CD4-positive, alpha-beta T cell treated with Interleukin-21 for 1 hour (primary cell): Measurements from ENCODE around the gene ARL15.

Source experiments
- DNase-seq: peaks from one replicate; pipeline ENCODE4 v3.0.0-alpha.2; 2020

Gene ARL15

DNA sequence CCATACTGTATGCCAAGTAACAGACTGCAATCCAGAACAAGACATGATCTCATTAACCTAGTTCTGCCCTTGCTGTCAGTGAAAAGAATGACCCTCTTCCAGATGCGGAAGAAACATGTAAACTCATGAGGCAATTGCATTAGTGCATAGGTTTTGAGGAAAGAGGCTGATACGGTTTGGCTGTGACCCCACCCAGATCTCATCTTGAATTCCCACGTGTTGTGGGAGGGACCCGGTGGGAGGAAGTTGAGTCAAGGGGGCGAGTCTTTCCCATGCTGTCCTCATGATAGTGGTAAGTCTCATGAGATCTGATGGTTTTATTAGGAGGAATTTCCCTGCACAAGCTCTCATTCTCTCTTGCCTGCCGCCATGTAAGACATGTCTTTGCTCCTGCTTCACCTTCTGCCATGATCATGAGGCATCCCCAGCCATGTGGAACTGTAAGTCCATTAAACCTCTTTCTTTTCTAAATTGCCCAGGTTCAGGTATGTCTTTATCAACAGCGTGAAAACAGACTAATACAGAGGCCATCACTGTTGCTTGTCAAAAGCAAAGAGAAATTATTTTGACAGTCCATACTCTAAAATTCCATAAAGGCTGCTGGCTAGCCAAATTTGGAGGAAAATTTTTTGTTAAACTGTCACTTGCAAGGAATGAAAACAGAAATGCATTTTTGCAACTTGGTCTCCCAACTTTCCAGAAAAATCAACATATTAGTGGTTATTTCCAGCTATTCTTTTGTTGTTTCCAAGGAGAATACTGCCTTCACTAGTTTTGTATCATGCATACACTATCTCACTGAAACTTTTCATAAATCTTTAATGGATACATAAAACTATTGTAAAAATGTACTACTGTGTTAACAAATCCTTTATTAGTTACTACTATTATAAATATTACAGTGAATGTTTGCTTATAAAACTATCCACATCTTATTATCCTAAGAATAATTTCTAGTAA lies 3.2 kb upstream of the ARL15 start:
- no peak for DNase-seq

DNA sequence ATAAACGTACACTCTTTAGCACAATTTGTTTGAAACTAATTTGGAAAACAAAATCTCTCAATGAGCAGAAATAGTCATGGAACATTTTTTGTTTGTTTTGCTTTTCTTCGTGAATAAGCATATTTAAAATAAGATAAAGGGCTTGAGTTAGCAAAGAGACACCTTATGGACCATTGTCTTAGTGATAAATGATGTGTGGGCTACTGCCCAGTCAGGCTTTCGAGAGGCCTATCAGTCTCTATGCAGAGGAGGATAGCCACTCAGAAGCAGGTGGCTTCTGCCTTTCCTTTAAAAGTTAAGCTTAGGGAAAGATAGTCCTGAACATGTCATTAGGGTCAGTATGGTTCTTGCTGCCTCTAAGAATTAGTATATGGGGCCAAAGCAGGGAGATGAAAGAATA lies 2.1 kb upstream of the ARL15 start:
- DNase-seq: no peak

DNA sequence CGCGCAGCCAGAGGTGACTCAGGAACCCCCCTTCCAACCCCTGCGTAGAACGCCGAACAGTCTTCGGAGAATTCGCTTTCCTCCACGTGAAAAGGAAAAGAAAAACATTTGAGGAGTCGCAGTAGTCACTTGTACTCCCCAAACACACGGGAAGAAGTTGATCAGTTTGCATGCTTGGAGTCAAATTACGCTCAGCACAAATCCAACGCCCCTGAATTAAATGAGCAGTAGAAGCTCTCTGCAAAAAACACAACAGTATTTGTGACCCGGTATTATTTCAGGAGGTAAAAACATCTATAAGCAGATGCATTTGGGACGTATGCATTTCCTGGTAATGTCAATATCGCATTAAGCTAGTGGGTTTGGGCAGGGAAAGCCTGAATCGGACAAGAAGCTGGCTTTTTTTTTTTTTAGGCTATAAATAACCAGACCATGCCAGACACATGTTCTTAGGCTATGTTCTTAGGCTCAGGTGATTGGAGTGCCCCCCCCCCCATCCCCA lies 854 bp upstream of the ARL15 start:
- DNase-seq: peak; percentile 9

DNA sequence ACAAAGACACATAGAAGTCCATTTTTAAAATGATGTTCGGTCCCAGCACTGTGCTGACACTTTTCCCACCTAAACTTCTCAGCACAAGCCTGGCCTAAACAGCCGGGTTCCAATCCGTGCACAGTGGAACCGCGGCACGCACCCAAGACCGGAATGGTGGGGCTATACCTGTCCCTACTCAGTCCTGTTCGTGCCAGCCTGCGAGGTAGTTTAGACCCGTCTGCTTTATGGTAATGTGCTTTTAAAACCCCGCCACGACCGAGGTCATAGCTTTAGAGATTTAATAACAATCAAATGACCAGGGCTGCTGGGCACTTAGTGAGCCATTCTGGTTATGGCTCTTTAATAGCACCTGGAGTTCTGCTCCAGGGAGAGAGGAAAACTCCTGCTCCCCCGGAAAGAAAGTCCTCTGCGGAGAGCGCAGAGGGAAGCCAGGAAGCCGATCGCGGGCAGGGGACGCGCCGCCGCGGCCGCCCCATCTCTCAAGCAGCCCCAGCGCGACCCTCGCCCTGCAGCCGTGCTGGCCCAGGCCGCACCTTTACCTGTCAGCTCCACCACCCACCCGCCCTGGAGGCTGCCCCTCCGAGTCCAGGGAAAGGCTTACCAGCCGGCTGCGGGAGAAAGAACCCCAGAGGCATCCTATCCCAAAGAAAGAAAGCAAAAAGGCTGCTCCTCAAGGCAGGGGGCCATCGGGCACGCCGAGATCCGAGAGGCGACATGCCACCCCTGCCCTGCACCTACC lies 511 bp downstream of the ARL15 start:
- peak; percentile 26 for DNase-seq

DNA sequence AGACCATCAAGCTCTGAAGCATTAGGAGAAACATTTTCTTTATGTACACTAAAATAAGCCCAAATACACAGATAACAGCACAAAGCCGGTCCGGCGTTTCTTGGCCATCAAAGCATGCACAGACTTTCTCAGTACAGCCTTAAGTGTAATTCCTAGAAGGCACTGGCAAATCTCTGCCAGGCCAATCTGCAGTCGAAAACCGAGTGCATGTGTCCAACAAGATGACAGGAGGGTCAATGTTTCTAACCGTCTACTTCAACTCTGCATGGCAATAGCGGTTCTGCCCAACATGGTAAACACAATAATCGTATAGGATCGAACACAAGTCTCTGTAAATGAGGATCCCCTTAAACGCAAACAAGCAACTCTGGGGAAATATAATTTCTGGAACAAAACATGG lies 1.1 kb downstream of the ARL15 start:
- no peak for DNase-seq

DNA sequence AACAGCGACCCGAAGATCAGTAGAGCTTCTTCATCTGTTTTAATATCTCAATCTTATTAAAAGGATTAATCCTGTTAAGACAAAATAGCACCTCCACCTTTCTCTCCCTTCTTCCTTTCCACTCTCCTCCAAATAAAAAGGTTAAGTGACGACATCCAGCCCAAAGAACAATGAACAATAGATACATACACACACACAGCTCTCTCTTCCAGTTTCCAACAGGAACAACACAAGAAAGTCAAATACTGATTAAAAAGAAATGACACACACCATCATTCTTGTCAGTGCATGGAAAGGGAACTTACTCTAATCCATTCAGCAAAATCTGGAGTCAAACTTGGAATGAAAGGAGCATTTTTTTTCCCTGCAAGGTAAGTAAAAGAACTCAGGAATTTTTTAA lies 2.8 kb downstream of the ARL15 start:
- DNase-seq: no peak

DNA sequence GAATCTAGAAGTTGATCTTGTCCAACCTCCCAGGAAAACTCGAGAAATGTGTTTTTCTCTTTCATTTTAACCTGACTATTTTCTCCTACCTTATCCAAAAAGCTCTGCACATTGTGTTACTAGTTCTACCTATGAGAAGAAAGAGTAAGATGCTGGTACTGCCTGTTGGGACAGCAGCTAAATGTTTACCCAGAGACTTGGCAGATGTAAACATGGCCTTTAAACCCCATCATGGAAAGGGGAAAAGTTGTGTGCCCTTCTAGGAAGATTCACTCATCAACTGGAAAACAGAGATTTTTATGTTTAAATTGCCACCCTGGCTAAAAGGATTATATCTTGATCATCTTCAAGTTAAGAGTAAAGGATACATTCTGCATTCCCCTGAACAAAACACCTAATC lies 3.5 kb downstream of the ARL15 start:
- no peak for DNase-seq

DNA sequence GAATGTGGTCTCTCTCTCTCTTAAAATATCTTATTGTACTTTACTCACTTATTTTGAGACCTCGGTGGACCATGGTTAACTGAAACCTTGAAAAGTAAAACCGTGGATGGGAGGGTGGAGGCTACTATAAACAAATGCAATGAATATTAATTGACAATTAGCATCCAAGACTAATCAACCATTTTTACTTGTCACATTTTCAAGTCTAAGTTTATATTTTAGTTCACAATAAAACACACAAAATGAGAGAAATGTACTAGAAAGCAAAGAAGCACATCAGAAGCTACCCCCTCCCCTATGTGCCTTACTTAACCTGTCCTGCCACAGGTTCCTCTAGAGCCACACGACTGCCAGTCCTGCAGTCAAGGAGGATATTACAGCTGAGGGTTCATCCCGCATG lies 4.6 kb downstream of the ARL15 start:
- DNase-seq: no peak

DNA sequence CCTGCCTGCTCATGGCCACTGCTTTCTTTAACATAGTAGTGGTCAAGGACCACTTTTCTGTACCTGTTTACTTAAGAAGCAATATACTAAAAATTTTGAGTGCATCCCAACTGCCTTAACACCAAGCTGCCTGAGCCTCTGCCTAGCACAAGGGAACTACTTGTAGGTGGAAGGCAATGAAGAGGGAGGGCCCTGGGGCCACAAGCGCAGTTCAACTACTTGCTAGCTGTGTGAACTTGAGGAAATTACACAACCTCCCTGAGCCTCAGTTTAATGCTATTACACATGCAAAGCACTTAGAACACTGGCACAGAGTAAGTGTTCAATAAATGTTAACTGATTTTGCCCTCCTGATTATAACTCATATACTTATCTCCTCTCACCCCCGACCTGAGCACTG lies 6.3 kb downstream of the ARL15 start:
- DNase-seq: no peak

DNA sequence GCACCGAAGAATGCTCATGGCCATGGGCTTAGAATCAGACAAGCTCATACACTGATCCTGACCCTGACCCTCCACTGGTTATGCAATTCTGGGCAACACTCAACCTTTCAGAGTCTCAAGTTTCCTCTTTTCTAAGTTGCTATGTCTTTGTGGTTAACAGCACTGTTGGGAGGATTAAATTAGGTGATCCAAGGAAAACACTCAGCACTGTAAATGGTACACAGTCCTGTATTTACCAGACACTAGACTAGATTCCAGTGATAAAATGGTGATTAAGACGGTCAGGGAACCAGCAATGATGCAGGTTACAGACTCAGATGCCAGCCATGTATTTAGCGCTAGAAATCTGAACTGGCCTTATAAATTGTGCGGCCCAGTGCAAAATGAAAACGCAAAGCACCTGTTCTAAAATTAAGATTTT lies 8.1 kb downstream of the ARL15 start:
- no peak for DNase-seq

DNA sequence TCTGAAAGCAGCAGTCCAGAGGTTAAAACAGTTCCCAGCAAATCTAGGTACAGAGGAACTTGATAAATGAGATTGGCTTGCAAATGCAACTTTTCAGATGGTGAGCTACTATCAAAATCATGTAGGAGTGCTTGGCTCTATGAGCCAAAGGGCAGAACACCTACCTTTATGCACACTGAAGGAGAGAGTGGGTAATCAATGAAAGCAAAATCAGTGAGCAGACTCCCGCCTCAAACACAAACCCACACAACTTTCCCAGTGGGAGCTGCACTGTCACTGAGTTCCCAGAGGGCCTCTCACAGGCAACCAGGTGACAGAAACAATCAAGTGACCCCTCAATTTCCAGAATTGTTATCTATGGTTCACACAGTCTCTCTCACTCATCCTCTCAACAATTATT lies 8.5 kb downstream of the ARL15 start:
- DNase-seq: no peak

DNA sequence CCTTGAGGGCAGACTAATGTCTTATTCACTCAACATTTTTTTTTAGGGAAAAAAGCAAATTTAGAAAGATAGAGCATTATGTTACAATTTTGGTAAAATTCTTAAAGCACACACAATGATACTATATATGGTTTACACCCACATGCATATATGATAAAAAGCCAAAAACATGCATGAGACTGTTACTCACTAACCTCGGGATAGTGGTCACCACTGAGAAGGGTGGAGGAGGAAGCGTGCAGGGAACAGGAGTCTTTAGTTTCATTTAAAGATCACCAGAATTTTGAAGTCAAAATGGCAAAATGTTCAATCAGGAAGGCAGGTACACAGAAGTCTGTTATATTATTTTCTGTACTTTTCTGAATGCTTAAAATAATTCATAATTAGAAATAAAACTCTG lies 9.2 kb downstream of the ARL15 start:
- no peak for DNase-seq

DNA sequence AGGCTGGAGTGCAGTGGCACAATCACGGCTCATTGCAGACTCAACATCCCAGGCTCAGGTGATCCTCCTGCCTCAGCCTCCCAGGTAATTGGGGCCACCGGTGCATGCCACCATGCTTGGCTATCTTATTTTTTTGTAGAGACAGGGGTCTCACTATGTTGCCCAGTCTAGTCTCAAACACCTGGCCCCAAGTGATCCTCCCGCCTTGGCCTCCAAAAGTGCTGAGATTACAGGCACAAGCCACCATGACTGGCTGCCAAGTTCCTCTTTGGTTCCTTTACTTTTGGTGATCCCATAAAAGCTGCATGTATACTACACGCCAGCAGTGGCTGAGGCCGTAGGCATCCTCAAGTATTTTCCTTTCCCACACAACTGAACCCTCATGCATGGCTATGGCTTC lies 11.4 kb downstream of the ARL15 start:
- DNase-seq: no peak

DNA sequence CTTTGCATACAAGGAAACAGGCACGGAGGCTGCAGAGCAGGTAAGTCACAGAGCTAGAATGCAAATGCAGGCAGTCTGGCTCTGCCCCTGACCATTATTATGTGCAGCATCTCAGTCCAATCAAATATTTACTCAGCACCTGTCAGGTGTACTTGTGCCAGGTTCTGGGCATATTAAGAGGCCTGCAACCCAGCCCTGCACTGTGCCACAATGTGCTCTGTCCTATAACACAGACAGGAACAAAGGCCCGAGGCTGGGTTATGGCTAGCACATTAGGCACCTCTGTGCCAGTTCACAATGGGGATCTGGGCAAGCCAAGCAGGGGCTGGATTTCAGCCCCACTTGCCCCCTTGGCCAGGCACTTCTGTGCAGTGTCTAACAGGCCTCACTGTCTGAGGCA lies 14.0 kb downstream of the ARL15 start:
- no peak for DNase-seq

DNA sequence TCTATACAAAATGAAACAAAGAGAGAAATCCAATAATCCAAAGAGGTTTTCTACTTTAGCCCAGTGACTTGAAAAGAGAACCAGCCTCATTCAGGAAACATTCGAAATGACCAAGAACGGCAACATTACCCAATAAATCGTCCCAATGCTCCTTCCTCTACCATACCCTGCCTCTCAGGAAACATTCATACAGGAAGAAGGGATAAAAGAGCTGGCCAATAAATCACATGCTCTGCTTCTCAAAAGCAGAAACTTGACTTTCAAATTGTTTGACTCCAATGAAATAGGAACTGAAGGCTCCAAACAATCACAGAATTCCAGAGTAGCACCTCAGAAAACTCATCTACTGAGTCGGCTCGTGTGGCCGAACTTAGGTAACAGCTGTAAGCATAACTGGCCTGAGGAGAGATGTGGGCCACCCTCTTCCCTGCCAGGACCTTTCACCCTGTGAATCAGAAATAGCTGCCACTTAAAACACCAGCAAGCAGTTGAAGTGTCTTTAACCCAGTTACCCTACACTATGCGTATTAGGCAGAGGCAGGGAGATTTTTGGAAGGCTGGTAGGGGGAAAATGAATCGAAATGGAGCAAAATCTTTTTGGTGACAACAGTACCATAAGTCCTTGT lies 14.6 kb downstream of the ARL15 start:
- DNase-seq: no peak

DNA sequence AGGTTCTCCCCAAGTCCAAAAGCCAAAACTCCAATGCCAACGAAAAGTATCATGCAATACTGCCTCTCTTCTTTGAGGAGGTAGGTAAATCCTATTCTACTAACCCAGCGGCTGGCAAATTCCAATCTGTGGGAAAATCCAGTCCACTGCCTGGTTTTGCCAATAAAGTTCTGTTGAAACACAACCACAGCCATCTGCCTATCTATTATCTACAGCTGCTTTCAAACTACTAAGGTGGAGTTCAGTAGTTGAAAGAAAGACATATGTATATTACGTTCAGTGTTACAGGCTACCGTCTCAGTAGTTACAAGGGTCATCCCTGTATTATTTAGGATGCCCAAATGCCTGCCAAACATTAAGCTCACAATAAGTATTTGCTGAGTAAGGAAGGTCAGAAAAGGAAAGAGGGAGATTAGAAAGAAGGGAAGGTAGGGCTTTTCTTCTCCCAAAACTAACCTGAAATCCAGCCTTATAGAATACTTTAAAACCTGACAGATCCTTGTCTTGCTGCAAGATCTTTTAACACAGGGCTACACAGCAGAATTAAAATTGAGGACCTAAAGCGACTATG lies 16.2 kb downstream of the ARL15 start:
- DNase-seq: no peak

DNA sequence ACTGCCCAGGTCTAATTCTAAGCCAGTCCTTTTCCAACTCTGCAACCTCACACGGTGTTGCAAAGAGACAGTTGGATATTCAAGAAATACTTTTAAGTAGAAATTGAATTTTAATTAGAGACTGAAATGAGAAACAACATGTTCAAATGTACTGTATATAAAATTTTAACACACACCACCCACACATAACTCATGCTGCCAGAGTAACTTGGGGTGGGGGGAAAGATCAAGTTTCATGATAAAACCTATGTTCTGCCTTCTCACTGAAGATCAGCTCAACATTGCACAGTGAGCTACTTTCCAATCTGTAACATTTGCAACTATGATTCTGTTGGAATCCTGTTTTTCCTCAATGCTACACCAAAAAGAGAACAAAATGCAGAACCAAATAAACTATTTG lies 17.5 kb downstream of the ARL15 start:
- no peak for DNase-seq

DNA sequence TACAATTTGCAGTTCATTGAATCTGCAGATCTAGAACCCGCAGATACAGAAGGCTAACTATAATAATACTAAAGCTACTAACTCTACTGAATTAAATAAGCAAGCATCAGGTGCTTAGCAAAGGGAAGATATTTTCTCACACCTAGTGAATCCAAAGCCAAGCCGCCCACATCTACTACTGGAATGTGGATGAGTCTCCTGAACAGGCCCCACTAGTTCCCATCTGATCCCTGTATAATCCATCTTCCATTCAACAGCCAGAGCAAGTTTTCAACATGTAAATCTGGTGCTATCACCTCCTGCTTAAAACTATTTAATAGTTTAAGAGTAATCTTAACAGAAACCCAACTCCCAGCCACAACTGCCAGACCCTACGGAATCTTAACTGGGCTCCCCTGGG lies 18.9 kb downstream of the ARL15 start:
- no peak for DNase-seq

DNA sequence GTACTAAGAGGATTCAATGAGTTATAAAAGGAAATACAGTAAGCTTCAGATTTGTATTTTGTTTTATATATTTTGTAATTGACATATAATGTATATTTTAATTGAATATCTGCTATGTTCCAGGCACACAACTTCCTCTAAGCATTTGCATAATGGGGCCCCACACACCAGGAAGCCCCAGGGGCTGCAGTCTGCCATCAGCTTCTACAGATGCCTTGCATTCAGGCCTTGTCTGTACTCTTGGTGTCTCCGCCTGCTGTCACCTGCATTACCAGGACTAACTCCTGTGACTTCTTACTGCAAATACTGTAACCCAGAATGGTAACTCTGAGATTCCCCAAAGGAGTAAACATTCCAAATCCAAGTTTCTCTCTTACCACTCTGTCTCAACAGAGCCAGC lies 20.6 kb downstream of the ARL15 start:
- no peak for DNase-seq

DNA sequence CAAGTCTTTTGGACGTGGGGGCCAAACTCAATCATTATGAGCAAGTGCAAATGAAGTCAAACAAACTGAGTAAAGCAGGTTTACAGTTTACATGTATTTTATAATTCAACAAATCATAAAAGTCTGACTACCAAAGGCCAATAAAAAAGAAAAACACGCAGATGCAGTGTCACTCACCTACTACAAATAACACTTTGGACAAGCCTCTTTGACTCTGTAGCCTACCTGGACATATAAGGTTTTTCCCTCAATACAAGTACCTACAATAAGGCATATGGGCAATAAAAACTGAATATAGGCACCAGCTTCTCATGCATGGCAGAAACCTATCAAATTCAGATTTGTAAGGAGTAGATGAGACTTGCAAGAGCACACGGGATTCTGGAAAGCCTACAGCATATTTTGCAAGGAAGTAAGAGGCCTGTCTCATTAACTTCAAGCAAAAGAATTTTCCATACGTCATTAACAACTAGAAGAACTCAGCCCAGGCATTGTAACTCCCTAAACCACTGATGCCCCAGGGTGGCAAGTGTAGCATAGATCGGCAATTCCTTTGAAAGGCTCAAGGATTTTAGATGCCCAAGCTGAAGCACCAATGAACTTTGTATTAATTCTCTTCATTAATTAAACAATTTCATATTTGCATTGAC lies 21.7 kb downstream of the ARL15 start:
- no peak for DNase-seq

DNA sequence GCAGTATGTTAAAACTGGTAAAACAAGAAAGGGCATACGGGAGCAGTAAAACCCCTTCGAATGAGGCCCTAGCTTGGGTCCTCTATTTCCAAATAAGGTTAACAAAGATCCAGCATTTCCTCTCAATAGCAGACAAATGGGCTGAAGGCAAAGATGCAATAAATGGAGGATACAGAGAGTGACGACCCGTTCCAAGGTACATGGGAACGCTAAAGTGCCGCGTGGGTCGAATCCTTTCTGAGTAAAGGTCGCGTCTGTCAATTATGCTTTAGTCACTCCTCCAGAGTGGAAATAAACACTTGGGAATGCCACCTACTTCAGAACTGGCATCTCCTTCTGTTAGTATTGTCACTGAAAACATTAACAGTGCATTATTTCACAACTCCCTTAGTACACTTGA lies 24.7 kb downstream of the ARL15 start:
- no peak for DNase-seq

DNA sequence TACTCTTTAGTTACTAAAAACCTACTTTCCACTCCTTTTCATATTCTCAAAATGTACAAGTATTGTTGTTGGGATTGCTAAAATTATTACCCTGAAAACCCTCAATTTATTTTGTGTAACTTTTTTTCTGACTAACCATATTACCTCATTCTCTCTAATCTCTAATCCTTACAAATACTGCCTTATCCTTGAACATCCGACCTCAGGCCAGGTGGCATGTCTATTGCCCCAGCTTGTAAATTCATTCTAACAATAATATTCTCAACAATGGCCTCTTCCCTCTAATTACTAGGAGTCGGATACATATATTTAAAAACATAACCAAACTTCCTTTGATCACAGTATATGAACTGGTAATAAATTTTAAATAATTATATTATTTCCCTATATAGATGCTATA lies 25.8 kb downstream of the ARL15 start:
- DNase-seq: no peak

DNA sequence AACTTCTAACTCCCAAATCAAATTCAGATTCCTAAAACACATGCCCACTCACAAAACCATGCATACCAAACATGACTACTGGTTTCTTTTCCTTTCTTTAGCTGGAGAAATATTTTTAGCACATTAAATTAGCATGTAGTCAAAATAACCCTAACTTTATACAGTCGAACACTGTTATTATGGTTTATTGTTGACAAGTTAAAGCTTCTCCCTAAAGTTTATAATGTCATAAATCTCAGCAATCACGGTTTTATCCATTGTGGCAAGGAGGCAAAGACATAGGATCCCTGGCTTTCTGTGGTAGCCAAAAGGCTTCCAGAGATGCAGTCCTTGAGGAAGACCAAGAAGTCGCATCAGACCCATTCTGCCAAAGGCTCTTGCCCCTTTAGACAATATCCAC lies 27.5 kb downstream of the ARL15 start:
- DNase-seq: no peak
